ELR (cell line): Measurements from ENCODE around the gene RABIF.
"Not testable (repeated sequence)": the region's sequence is repeated elsewhere in the genome, so short reads cannot be mapped to it uniquely, and the experiment has no call there.

Experiments used
- DNase-seq: peaks from one replicate; pipeline ENCODE4 v3.0.0-alpha.2; 2015; ENCODE audit warnings: low read depth

The RABIF gene

GRCh38 chr1:202888531-202889360 is at the start of gene RABIF:
RABIF (minus strand) TSS chr1:202889149; CDS start chr1:202889098, 51 bp downstream.
- DNase-seq = peak; percentile 95

DNA sequence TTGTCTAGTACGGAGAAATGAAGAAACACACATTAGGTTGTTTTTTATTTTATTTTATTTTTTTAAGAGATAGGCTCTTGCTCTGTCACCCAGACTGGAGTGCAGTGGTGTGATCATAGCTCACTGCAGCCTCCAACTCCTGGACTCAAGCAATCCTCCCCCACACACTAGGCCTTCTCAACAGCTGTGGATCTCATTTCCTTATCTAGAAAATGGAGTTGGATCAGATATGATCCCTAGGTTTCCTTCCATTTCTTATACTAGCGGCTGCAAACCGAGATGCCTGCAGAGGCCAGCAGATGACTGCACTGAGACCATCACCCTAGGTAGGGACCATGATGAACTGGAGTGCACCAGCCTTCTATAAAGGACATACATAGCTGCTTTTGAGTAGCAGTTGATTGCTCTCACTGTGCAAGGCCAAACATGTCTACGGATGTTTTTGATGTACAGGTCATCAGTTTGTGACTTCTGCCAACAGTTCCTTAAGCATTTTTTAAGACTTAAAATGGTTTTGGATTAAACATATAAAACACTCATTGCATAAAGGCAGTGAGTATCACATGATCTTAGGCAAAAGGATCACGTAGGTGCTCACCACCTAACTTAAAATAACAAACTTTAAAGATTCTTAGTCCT is 49.5 kb upstream of the RABIF start:
- DNase-seq = no peak

DNA sequence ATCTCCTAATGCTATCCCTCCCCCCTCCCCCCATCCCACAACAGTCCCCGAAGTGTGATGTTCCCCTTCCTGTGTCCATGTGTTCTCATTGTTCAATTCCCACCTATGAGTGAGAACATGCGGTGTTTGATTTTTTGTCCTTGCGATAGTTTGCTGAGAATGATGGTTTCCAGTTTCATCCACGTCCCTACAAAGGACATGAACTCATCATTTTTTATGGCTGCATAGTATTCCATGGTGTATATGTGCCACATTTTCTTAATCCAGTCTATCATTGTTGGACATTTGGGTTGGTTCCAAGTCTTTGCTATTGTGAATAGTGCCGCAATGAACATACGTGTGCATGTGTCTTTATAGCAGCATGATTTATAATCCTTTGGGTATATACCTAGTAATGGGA is 47.5 kb upstream of the RABIF start:
- DNase-seq = not testable (repeated sequence)

DNA sequence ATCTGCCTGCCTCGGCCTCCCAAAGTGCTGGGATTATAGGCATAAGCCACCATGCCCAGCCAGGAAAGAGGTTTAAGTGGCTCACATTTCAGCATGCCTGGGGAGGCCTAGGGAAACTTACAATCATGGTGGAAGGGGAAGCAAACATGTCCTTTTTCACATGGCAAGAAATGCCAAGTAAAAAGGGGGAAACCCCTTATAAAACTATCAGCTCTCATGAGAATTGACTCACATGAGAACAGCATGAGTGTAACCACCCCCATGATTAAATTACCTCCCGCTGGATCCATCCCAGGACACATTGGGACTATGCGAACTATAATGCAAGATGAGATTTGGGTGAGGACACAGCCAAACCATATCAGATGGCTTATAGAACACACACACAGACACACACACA is 46.9 kb upstream of the RABIF start:
- DNase-seq = no peak

DNA sequence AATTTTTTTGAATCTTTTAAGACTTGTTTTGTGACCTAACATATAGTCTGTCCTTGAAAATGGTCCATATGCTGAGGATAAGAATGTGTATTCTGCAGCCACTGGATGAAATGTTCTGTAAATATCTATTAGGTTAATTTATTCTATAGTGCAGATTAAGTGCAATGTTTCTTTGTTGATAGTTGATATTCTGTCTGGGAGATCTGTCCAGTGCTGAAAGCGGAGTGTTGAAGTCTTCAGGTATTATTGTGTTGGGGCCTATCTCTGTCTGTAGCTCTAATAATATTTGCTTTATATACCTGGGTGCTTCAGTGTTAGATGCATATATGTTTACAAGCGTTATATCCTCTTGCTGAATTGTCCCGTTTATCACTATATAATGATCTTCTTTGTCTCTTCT is 45.8 kb upstream of the RABIF start:
- DNase-seq = no peak

- DNase-seq = no peak
Observed at GRCh38 chr1:202932476-202932875, 43.5 kb upstream of the RABIF start.

DNA sequence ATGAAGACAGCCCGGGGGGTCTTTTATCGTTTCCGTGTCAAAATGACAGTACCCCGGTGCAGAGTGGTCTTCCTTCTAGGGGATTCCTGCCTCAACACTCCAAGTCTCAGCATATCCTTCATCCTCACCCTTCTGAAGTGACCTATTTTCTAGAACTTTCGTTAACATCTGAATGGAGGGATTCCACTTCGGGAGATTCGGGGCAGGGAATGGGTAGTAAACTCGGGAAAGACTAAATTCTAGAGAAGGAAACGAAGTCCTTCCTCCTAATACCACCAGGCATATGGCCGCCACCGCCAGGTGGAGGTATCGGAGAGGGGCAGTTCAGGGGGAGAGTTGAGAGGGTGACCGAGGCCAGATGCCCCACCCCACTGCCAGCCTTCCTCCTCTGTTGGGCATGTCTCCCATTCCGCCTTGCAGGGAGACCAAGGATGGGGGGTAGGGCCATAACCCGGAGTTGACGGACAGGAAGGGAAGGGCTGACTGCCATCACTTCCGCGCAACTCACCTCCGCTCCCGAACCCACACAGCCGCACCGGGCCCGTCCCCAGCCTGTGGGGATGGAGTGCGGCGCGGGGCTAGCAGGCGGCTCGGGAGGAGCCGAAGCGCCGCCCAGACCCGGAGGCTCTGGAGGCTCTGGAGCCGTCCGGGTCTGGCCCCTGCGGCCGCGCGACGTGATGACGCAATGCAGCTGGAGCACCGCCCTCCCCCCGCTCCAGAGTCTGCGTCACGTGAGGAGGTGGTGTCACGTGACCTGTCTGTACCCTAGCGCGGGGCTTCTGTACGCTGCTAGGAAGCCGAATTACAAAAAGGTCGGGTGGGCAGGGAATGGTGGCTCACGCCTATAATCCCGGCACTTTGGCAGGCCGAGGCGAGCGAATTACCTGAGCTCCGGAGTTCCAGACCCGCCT is 37.9 kb upstream of the RABIF start, which contains the start of gene KLHL12:
KLHL12 (minus strand) TSS at position 654 of the 911 bp plus-strand sequence. CDS start 2,072 bp downstream, outside the sequence.
- peak; percentile 98 for DNase-seq

DNA sequence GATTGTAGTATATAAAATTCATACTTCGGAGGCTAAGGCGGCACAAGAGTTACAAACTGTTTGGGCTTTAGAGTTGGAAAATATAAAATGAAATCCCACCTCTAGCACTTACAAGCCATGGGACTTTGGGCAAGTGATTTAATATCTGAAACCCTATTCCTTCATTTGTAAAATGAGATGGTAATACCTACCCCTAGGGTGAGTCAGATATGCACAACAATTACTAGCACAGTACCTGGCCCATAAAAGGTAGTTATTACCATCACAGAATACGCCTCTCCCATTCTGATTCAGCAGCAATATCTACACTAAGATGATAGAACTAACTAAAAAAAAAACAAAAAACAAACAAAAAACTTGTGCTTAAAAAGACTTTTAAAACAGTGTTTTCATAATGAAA is 34.6 kb upstream of the RABIF start:
- no peak for DNase-seq

DNA sequence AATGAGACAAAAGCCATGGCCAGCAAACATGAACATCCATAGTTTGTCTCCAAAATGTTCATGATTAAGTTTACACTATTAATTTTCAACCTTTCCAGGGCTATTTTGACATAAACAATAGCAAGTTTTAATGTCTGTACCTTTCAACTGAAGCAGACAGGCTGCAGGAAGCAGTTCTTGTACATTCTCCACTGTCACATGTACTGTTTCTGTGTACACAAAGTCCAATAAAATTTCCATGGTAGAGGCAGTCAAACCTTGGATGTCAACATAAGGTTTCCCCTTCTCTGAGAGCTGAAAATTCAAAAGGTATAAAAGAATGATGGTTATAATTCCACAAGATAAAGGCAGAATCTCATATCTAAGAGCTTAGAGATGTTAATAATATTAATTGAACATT is 30.7 kb upstream of the RABIF start:
- DNase-seq = no peak

GRCh38 chr1:202915146-202915545 is 26.2 kb upstream of the RABIF start:
- DNase-seq = no peak

- not testable (repeated sequence) for DNase-seq
Observed at GRCh38 chr1:202912476-202912875, 23.5 kb upstream of the RABIF start.

DNA sequence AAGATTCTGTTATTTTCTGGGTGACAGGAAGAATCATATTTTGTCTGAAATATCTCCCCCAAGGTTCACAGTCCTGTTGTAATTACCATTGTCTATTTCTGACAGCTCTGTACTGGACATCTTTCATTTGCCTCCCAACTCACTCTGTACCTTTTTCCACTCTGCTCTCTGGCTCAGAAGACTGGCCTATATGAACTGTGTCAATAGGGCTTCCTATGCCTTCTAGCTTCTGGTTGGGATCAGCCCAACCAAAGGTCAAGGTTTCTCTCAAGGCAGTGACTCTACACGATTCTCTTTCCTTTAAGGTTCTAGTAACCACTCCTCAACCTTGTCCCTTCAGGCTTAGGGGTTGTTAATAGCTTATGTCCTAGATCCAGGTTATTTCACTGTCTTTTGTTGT is 20.5 kb upstream of the RABIF start:
- no peak for DNase-seq

DNA sequence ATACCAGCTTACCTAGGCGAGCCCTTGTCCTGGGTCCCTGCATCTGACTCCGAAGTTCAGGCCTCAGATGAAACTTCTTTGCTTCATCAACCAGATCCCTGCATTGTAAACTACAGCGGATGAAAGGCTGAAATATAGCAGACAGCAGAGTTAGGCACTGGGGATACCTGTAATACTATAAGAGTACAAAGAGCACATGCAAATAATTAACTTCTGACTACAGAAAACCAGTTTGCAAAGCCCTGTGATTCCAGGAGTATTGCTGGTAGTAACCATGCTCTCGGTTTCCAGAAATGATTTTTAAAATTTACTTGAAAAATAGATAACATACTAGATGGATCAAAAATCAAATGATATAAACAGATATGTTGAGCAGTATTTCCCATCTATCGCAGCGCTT is 20.0 kb upstream of the RABIF start:
- DNase-seq = no peak

DNA sequence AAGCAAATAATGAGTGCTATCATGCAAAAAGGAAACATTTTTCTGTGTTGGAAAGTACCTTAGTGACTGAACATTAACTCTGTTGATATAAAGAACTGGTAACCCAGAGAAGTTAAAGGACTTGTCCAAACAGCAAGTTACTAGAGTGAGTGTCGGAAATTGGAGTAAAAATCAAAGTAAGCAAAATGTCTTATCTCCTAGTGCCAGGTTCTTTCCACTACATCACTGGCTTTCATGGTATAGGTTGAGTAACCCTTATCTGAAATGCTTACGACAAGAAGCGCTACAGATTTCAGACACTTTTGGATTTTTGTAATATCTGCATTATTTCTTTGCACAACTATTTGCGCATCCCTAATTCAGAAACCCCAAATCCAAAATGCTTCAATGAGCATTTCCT is 16.4 kb upstream of the RABIF start:
- no peak for DNase-seq

GRCh38 chr1:202903808-202904207 is 14.9 kb upstream of the RABIF start:
- not testable (repeated sequence) for DNase-seq

DNA sequence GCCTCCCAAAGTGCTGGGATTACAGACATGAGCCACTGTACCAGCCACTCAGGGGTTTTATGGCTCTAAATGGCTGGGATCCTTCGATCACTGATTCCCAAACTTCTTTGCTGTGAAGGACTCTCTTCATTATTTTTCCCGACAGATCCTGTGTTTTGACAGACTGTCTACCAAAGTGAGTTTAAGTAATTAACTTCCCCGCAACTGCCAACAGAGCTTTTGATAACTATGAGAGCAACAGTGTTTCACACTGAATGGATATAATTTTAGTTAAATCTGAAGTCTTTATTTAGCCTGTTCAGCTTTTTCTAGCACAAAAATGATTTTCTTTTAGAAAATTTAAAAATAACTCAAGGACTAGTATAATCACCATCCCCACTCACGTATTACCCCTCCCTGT is 12.6 kb upstream of the RABIF start:
- no peak for DNase-seq

DNA sequence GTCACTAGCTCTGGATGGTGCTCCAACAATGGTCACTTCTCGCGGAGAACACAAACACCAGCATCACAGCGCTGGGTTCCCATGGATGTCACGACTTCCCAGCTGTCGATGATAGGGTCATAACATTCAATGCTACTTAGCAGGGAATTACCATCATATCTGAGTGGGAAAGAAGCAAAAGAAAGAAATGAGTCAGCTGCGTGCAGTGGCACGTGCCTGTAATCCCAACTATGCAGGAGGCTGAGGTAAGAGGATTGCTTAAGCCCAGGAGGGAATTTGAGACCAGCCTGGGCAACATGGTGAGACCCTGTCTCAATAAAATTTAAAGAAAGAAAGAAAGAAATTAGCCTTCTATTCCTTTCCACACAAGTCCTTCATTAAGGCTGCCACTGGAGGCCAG is 3.6 kb upstream of the RABIF start:
- DNase-seq = no peak

DNA sequence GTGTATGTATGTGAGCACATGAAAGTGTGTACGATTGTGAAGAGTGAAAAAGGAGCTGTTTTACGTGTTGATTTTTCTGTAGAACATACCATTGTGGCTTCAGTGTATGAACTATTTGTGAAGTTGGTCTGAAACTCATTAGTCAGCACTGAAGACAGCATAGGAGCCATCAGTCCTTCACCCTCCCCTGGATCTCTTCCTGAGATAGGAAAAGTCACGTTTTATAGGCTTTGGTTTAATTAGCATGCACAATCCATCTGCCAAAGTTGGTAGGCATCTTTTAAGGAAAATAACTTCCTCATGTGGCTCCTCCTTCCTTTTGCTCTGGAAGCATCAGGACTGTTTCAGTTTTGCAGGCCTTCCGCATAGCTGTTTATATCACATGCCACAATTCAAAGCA is 1.4 kb upstream of the RABIF start:
- DNase-seq = no peak

GRCh38 chr1:202888221-202888530 is 773 bp downstream of the RABIF start:
- peak; percentile 71 for DNase-seq

GRCh38 chr1:202880961-202881460 is 7.9 kb downstream of the RABIF start:
- DNase-seq = no peak

- DNase-seq = no peak
Observed at GRCh38 chr1:202880062-202880461, 8.9 kb downstream of the RABIF start.

GRCh38 chr1:202879128-202879527 is 9.8 kb downstream of the RABIF start:
- DNase-seq = no peak
